Measurements from ENCODE around the gene MOV10L1.

DNA sequence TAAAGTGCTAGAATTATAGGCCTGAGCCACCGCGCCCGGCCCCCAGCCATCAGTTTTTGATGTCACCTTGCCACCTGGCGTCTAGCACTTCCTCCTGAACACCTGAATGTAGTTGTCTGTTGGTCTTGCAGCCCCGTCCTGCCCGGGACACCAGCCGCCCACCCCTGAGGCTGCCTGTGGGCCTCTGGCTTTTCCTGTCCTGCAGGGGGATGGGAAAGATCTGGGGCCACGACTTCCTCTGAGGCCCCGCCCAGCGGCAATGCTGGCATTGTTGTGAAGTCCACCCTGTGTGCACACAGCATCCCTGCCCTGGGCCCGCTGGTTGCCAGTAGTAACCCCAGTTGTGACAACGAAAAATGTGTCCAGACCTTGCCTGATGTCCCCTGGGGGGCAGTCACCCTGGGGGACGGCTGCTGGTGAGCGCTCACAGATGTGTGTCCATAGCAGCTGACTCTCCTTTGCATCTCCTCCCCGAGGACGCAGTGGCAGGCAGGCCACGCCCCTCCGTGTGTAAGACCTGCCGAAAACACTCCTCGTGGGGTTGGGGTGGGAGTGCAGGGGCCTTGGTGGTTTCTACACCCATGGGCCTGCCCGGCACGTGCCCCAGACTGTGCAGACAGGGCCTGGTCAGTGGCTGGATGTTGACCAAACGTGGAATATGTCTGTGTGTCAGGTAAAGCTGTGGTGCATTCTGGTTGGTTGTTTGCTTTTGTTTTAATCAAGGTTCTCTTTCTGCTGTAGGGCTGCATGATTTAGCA, 117.8 kb downstream of the MOV10L1 start:
- TF ChIP-seq, protein P1, sequence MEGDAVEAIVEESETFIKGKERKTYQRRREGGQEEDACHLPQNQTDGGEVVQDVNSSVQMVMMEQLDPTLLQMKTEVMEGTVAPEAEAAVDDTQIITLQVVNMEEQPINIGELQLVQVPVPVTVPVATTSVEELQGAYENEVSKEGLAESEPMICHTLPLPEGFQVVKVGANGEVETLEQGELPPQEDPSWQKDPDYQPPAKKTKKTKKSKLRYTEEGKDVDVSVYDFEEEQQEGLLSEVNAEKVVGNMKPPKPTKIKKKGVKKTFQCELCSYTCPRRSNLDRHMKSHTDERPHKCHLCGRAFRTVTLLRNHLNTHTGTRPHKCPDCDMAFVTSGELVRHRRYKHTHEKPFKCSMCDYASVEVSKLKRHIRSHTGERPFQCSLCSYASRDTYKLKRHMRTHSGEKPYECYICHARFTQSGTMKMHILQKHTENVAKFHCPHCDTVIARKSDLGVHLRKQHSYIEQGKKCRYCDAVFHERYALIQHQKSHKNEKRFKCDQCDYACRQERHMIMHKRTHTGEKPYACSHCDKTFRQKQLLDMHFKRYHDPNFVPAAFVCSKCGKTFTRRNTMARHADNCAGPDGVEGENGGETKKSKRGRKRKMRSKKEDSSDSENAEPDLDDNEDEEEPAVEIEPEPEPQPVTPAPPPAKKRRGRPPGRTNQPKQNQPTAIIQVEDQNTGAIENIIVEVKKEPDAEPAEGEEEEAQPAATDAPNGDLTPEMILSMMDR (IDR thresholded peaks at IDR 0.05): no peak
- no peak for TF ChIP-seq POLR2A (IDR thresholded peaks at IDR 0.05)

All from thyroid gland (tissue), 4 donors.